A549 (cell line): ENCODE data around the gene HEYL.

Experiments used
- CTCF ChIP-seq: fragments of >200 bp; sonication (Bioruptor Twin); formaldehyde crosslinking; IDR thresholded peaks from 3 replicates; pipeline ENCODE4 v1.5.1; 2016
- EHMT2 ChIP-seq: fragments of 200-600 bp; sonication (generic); IDR thresholded peaks from 2 replicates; pipeline ENCODE4 v1.6.1; 2016; ENCODE audit warnings: antibody characterized with exemption, low read depth, mild to moderate bottlenecking, moderate library complexity
- EP300 ChIP-seq, 2 experiments: fragments of >200 bp; sonication (Bioruptor Twin); formaldehyde crosslinking; IDR thresholded peaks; 2 replicates in 1 of 2; 3 replicates in 1 of 2; pipeline ENCODE4 v1.6.1; 2016 to 2017
- FOSL2 ChIP-seq, 2 experiments: fragments of 450-650 bp in 1 of 2; fragments of >200 bp in 1 of 2; sonication (Bioruptor Twin) in 1 of 2; formaldehyde crosslinking; IDR thresholded peaks; 2 replicates each; pipeline versions ENCODE4 v1.5.0 to v1.6.1; 2016 to 2020; ENCODE audit warnings: mild to moderate bottlenecking in 1 of 2, moderate library complexity in 1 of 2

- TF ChIP-seq EHMT2 (no peak), CTCF (no peak), FOSL2 (IDR thresholded peaks at IDR 0.05) (no peak), FOSL2 (CRISPR knock-in tag; IDR thresholded peaks at IDR 0.05) (no peak), EP300 (IDR thresholded peaks at IDR 0.05) (no peak)
Measured at GRCh38 chr1:39659110-39659509, 19.7 kb upstream of the HEYL start.
